ENCODE data around the gene ATF4.
A peak's percentile ranks its signal among the peaks of the same experiment; 100 is the strongest.

GRCh38 chr22:39530692-39531331 is 10.4 kb downstream of the ATF4 start:
- no peak for TF ChIP-seq POLR2A (IDR thresholded peaks at IDR 0.05; ENCODE audit: borderline replicate concordance, extremely low read depth, insufficient read depth, insufficient read length)
- TF ChIP-seq REST (IDR thresholded peaks at IDR 0.05; ENCODE audit: low read depth) = no peak
- peak in 2 of 3 experiments; percentile 25 to 47; a peak in 4 of 6 replicates for TF ChIP-seq CTCF (IDR thresholded peaks at IDR 0.05 in 2 of 3, conservative IDR thresholded peaks at IDR 0.05 in 1 of 3; ENCODE audit: borderline replicate concordance in 1 of 3, insufficient read depth in 1 of 3, low read depth in 2 of 3, low read length in 2 of 3)
- TF ChIP-seq JUND (IDR thresholded peaks at IDR 0.05) = no peak
- no peak for TF ChIP-seq RAD21 (IDR thresholded peaks at IDR 0.05; ENCODE audit: low read depth)
- TF ChIP-seq EZH2 (IDR thresholded peaks at IDR 0.05) = no peak
